Tibial nerve (tissue), 4 donors: ENCODE measurements around the gene ARHGAP23. TPM values are rescaled to one million over a fixed set of nuclear protein-coding genes. Genes with fewer than 3 reads are reported as not detected.
A peak's percentile ranks its signal among the peaks of the same experiment; 100 is the strongest.

ENCODE experiments used
- DNase-seq, 2 donors: peaks; one replicate each; pipeline ENCODE4 v3.0.0-alpha.2; 2019; ENCODE audit warnings: low spot score in 2 of 2
- H3K27ac ChIP-seq, 4 donors: fragments of 200-600 bp; sonication (generic) in 3 of 4; one replicate each; pipeline ENCODE4 v1.5.1; 2017 to 2019; ENCODE audit warnings: mild to moderate bottlenecking in 1 of 4
- H3K27me3 ChIP-seq, 2 donors: fragments of 200-600 bp; sonication (generic) in 1 of 2; one replicate each; pipeline versions ENCODE4 v1.5.1 to v1.6.0; 2017 to 2019
- H3K36me3 ChIP-seq, 3 donors: fragments of 200-600 bp; sonication (generic); one replicate each; pipeline ENCODE4 v1.5.1; 2018 to 2019
- H3K4me1 ChIP-seq, 4 donors: fragments of 200-600 bp; sonication (generic) in 3 of 4; one replicate each; pipeline ENCODE4 v1.5.1; 2017 to 2019
- H3K4me3 ChIP-seq, 4 donors: fragments of 200-600 bp; sonication (generic) in 3 of 4; one replicate each; pipeline ENCODE4 v1.5.1; 2017 to 2019; ENCODE audit warnings: mild to moderate bottlenecking in 1 of 4, moderate library complexity in 1 of 4
- H3K9me3 ChIP-seq, 4 donors: fragments of 200-600 bp; sonication (generic) in 3 of 4; one replicate each; pipeline ENCODE4 v1.5.1; 2017 to 2019
- CTCF ChIP-seq, 5 experiments: fragments of 200-600 bp in 3 of 5; fragments of 450-650 bp in 2 of 5; sonication (generic) in 3 of 5; IDR thresholded peaks; one replicate each; pipeline ENCODE4 v1.5.1; 2016 to 2019; ENCODE audit warnings: antibody characterized with exemption in 5 of 5, mild to moderate bottlenecking in 3 of 5, moderate library complexity in 2 of 5
- EP300 ChIP-seq, 2 donors: sonication (generic); formaldehyde crosslinking; IDR thresholded peaks; one replicate each; pipeline ENCODE4 v1.6.1; 2017; ENCODE audit warnings: antibody characterized with exemption in 2 of 2, mild to moderate bottlenecking in 1 of 2
- POLR2A ChIP-seq, 2 donors: fragments of 450-650 bp; IDR thresholded peaks; one replicate each; pipeline ENCODE4 v1.6.1; 2017; ENCODE audit warnings: antibody characterized with exemption in 2 of 2, mild to moderate bottlenecking in 2 of 2, moderate library complexity in 2 of 2
- WGBS, 2 donors: methylation state at CpG; one replicate each; pipeline ENCODE4 v1.1.5; 2018; 5-methylcytosine and 5-hydroxymethylcytosine counted together
- total RNA-seq, 4 donors: library from RNA; depleted of rRNA; stranded (reverse); fragments of >200 nt; gene quantifications; one replicate each; pipeline ENCODE4 v1.1.0, GENCODE V29; 2016

Gene ARHGAP23
- total RNA-seq, 4 donors from 2014 or later: 41.0 to 80.7 (median 65.7) TPM

DNA sequence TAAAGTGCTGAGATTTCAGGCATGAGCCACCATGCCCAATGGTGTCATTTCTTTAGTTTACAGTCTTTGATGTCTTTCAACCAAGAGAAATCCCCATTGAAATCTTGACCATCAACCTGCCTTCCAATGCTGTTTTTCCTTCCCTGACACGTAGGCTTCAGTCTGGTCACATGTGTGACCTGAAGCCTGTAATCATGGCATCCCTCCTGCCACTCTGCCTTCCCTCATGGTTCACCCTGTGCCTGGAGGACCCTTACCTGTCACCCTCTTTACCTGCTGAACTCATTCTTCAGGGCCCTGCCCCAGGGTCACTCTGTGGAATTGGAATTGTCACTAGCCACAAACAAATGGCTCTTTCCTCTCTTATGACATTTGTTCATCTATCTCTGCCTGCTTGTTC is 18.1 kb upstream of the ARHGAP23 start:
- Histone ChIP-seq H3K4me3 (no peak overlapping the region), H3K36me3 (no peaks in the 10 kb centered on the region), H3K9me3 (no peaks in the 10 kb centered on the region), H3K4me1 (peaks cover 0 to 8% (median 6%) of the 10 kb centered on the region in 4 donors), H3K27me3 (no peaks in the 10 kb centered on the region), H3K27ac (no peak overlapping the region)
- 78 to 92% methylated on average over 1 of the region's 1 CpG for WGBS, 2 donors
- DNase-seq: no peak
- TF ChIP-seq EP300 (IDR thresholded peaks at IDR 0.05) (no peak), CTCF (IDR thresholded peaks at IDR 0.05) (no peak), POLR2A (IDR thresholded peaks at IDR 0.05) (no peak)

DNA sequence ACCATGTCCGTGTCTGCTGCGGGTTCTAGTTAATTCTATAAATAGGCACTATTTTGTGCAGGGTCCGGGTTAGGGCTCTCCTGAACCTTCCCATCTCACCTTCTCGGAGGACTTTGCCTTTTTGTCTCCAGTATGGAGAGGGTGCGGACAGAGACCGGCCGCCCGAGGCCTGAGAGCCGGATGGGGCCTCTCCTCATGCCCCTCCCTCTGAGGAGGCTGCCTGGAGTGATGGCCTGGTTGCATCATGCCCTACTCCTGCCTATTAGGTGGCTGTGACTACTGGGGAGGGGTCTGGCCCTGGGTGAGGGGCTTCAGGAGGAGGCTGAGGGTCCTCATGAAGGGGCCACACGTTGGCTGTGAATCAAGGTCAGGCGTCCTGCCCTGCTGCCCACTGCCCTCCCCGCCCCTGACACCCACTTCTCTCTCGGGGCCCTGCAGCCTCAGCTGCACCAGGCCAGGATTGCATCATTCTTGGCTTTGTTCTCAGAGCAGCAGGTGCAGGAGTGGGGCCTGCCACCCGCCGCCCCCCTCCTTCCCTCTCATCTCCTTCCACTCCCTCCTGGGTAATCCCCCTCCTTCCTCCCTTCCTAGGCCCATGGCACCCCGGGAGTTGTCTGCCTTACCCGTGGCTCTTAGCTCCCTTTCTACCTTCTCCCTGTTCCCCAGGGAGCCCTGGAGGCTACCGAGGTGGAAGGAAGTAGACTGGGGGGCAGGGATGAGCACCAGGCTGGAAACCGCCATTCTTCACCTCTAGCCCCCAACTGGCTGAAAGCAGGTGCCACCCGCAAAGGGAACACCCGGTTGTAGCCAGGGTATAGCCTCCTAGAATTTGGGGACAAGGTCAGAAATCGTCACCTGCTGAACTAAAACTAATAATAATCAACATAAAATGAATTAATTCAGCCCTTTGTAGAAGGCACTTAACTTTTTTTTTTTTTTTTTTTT is 12.7 kb upstream of the ARHGAP23 start:
- H3K4me1 ChIP-seq: peaks cover 0 to 55% (median 23%) of the 10 kb centered on the region in 4 donors
- DNase-seq: no peak
- TF ChIP-seq CTCF (IDR thresholded peaks at IDR 0.05) (no peak), EP300 (IDR thresholded peaks at IDR 0.05) (no peak), POLR2A (IDR thresholded peaks at IDR 0.05) (no peak)
- H3K9me3 ChIP-seq: no peaks in the 10 kb centered on the region
- H3K27ac ChIP-seq: no peak overlapping the region
- 35 to 37% methylated on average over 16 to 22 of the region's 22 CpGs for WGBS, 2 donors
- H3K36me3 ChIP-seq: no peaks in the 10 kb centered on the region
- H3K27me3 ChIP-seq: peaks cover 0 to 25% of the 10 kb centered on the region in 2 donors
- H3K4me3 ChIP-seq: no peak overlapping the region

DNA sequence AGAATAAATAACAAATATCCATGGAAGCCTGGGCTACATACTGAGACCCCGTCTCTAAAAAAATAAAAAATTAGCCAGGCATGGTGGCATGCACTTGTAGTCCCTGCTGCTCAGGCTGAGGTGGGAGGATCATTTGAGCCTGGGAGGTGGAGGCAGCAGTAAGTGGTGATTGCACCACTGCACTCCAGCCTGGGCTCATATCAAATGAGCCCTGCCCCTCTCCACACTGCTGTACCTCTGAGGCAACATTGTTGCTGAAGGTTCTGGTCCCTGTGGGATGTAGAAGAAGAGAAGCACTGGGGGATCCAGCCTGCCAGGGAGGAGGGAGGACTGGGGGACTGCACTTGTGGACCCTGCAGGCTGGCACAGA is 11.4 kb upstream of the ARHGAP23 start:
- H3K9me3 ChIP-seq: no peaks in the 10 kb centered on the region
- peaks cover 0 to 25% of the 10 kb centered on the region in 2 donors for H3K27me3 ChIP-seq
- no peaks in the 10 kb centered on the region for H3K36me3 ChIP-seq
- WGBS, 2 donors: 46 to 50% methylated on average over 1 of the region's 1 CpG
- no peak for DNase-seq
- peak overlapping the region in 3 of 4 donors; percentile 25 to 94 (median 67) for H3K27ac ChIP-seq
- no peak overlapping the region for H3K4me3 ChIP-seq
- peaks cover 0 to 68% (median 35%) of the 10 kb centered on the region in 4 donors for H3K4me1 ChIP-seq
- TF ChIP-seq EP300 (IDR thresholded peaks at IDR 0.05) (no peak), CTCF (IDR thresholded peaks at IDR 0.05) (no peak), POLR2A (IDR thresholded peaks at IDR 0.05) (no peak)

DNA sequence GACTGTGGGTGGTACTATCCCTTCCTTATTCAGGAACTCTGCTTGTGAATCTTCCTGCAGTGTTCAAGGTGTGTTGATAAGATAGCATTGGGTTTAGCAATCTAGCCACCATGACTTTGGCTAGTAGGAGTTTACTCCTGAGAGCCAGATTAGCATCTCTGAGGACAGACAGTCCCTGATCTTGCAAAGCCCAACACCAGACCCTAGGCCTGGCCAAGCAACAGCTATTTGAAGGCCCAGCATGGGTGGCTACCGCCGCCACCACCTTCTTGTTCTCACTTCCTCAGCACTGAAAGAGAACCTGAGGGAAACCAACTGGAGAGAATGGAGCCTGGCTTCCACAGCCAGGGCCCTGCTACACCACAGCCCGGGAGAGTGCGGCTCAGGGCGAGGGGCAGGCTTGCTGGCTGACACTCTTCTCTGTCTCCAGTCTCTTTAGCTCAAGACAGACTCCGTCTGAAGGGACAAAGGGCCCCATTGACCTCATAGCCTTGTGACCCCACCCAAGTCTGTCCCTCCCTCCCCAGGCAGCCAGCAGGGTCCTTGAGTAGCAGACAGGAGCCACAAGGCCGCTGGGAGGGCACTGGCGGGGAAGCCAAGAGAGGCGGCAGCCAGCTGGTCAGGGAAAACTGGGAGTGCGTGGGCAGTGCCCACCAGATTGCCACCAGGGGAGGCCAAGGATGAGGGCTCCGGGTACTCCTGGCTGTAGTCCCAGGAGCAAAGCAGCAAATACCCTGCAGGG is 10.9 kb upstream of the ARHGAP23 start:
- no peak for DNase-seq
- Histone ChIP-seq H3K36me3 (no peaks in the 10 kb centered on the region), H3K27ac (peak overlapping the region in 3 of 4 donors; percentile 25 to 94 (median 67)), H3K27me3 (peaks cover 0 to 25% of the 10 kb centered on the region in 2 donors), H3K4me1 (peaks cover 0 to 73% (median 39%) of the 10 kb centered on the region in 4 donors), H3K9me3 (no peaks in the 10 kb centered on the region), H3K4me3 (no peak overlapping the region)
- TF ChIP-seq POLR2A (IDR thresholded peaks at IDR 0.05): no peak
- TF ChIP-seq EP300 (IDR thresholded peaks at IDR 0.05): peak in 1 of 2 donors; percentile 50
- WGBS, 2 donors: 45 to 59% methylated on average over 9 to 11 of the region's 11 CpGs

DNA sequence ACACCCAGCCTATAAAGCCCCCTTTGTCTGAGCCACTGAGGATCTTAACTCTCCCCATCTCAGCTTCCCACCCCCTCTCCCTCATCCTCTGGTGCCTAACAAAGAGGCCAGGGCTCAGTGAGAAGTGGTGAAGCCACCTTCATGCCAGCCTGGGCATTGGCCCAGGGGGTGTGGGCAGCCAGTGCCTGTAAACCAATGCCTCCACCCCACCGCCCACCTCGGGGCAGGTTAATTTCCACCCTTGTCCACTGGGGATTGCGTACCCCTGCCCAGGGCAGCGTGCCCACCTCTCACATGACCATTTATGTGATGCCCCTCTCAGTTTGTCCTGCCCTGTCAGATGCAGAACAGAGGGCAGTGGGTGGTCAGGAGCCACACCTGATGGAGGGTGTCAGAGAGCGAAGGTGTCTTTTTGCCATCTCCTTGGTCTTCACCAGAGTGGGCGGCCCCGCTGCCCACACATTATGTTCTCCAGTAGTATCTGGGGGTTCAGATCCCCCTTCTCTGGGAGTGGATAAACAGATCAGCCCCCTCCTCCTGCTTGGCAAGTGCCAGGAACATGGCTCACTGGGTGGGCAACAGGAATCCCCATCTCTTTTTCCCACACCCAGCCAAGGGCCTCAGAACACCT is 10.1 kb upstream of the ARHGAP23 start:
- Histone ChIP-seq H3K4me3 (peak overlapping the region in 2 of 4 donors; percentile 24 to 50), H3K4me1 (peaks cover 0 to 81% (median 42%) of the 10 kb centered on the region in 4 donors)
- no peak for TF ChIP-seq CTCF (IDR thresholded peaks at IDR 0.05)
- no peak for TF ChIP-seq EP300 (IDR thresholded peaks at IDR 0.05)

More for the DNA sequence above, 10.1 kb upstream of the ARHGAP23 start:
- Histone ChIP-seq H3K27me3 (peaks cover 0 to 25% of the 10 kb centered on the region in 2 donors), H3K9me3 (no peaks in the 10 kb centered on the region), H3K36me3 (no peaks in the 10 kb centered on the region), H3K27ac (peak overlapping the region in 2 of 4 donors; percentile 67 to 94)
- DNase-seq: no peak
- 59 to 61% methylated on average over 5 to 7 of the region's 7 CpGs for WGBS, 2 donors
